DOHH2 (cell line): ENCODE data around the gene DMAC2.

Experiments used
- EZH2phosphoT487 ChIP-seq: fragments of 200-600 bp; sonication (generic); IDR thresholded peaks from 2 replicates; pipeline ENCODE4 v1.6.1; 2017; ENCODE audit warnings: borderline replicate concordance, mild to moderate bottlenecking, antibody characterized with exemption, low read length, moderate library complexity, mixed read lengths
- TF ChIP-seq, protein P1 (sequence below): fragments of 200-600 bp; sonication (generic); IDR thresholded peaks from one replicate; pipeline ENCODE4 v1.5.1; 2014; ENCODE audit warnings: antibody characterized with exemption, mild to moderate bottlenecking, low read depth, low read length; ENCODE audit not compliant: poor library complexity, severe bottlenecking

DNA sequence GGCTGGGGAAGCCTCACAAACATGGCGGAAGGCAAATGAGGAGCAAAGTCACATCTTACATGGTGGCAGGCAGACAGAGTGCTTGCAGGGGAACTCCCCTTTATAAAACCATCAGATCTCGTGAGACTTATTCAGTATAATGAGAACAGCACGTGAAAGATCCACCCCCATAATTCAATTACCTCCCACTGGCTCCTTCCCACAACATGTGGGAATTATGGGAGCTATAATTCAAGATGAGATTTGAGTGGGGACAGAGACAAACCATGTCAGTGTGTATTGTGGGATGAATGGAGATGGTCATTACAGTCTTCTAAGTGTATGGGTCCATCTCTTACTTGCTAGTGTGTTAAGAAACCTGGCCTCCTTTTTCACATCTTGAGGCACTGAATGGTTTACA, 37.7 kb downstream of the DMAC2 start:
- TF ChIP-seq, protein P1, sequence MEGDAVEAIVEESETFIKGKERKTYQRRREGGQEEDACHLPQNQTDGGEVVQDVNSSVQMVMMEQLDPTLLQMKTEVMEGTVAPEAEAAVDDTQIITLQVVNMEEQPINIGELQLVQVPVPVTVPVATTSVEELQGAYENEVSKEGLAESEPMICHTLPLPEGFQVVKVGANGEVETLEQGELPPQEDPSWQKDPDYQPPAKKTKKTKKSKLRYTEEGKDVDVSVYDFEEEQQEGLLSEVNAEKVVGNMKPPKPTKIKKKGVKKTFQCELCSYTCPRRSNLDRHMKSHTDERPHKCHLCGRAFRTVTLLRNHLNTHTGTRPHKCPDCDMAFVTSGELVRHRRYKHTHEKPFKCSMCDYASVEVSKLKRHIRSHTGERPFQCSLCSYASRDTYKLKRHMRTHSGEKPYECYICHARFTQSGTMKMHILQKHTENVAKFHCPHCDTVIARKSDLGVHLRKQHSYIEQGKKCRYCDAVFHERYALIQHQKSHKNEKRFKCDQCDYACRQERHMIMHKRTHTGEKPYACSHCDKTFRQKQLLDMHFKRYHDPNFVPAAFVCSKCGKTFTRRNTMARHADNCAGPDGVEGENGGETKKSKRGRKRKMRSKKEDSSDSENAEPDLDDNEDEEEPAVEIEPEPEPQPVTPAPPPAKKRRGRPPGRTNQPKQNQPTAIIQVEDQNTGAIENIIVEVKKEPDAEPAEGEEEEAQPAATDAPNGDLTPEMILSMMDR: no peak
- no peak for TF ChIP-seq EZH2phosphoT487
